NCI-H1105 treated with DMSO at 0.1 percent for 48 hours (cell line): Measurements from ENCODE around the gene VPS54.
"Not testable (repeated sequence)": the region's sequence is repeated elsewhere in the genome, so short reads cannot be mapped to it uniquely, and the experiment has no call there.

ENCODE experiments used
- DNase-seq: peaks from one replicate; lab custom pipeline; 2025; lab: John Stamatoyannopoulos, UW

Gene VPS54

DNA sequence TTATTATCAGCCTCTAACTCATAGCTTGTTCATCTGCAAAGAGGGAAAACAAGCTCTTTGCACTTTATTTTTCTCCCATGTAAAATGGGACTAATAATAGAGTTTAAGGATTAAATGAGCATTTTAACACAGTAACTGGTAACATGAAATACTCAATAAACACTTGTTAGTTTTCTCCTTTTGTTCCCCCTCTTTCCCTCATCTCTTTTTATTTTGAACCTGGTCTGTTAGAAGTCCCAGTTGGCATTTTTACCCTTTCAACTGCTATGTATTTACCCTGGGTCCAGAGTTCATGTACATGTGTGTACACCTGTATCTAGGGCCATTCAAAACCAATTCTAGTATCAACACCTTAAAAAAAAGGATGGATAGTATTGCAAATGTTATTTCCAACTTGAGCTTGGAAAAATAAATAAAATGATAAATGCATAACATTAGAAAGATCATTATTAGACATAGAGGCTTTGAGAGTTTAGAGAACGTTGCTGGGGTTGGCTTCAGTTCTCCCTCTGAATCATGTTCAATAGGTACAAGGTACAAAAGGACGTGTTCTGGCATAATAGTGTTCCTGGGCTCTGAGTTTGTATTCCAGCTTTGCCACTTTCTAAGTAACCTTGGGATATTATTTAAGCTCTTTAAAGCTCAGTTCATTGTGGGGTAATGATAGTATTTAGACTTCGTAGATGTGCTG lies 5.2 kb upstream of the VPS54 start:
- DNase-seq = no peak

GRCh38 chr2:64023485-64024258 lies 4.4 kb upstream of the VPS54 start:
- DNase-seq = no peak

- DNase-seq = no peak
These were observed 2.4 kb upstream of the VPS54 start for GRCh38 chr2:64021578-64021977.

- peak; percentile 35 for DNase-seq
These were observed 824 bp upstream of the VPS54 start for GRCh38 chr2:64019975-64020528.

DNA sequence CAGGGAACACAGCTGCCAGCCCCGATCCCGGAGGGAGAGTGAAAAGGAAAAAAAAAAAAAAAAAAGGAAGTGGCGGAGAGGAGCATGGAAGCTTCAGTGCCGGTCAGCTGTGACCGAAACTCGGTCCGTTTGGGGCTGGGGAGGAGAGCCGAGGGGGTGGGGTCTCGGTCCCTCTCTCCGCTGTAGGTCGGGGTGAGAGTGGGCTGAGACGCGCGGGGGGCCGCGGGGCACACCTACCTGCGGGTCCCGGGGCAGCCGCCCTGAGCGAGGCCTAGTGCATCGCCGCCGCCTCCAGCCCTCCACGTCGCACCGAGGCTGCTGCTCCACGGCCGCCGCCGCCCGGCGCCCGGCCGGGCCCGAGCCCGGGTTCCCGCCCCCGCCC lies 536 bp downstream of the VPS54 start:
- DNase-seq = peak; percentile 39

DNA sequence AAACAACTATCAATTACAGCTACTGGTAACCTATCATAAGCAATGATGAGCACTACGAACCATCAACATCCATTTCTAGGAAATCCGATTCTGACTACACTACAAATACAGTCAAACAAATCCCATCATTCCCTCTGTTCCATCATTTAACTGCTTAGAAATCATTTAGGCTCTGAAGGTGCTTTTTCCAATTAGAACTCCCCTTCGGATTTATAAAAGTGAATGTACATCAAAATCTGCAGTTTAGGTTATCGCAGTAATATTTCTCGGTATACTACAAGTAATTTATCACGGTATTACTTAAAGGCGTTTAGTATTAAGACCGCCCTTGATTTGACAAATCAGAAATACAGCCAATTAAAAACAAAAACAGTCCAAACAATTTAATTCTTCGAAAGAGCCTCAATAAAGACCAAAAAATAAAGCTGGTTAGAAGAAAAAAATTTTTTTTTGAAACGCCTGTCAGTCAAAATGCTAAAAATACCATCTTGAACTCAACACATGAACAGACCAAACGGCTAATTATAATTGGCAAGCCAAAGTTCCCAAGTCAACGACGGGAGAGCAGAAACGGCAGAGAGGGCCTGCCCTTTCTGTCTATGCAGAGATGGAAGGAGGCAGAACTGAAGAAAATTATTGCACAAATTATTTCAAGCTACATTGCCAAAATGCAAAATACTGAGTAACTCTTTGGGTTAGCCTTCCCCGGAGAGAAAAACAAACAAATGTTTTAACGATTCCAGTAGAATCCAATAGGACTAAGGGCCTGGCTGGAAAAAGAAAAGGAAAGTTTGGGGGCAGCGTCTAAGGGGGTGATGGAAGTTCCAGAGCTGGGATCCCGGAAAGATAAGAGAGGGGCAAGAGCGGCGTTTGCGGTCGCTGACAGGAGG lies 1.2 kb downstream of the VPS54 start:
- peak; percentile 47 for DNase-seq

- no peak for DNase-seq
These were observed 3.3 kb downstream of the VPS54 start for GRCh38 chr2:64015898-64016297.

DNA sequence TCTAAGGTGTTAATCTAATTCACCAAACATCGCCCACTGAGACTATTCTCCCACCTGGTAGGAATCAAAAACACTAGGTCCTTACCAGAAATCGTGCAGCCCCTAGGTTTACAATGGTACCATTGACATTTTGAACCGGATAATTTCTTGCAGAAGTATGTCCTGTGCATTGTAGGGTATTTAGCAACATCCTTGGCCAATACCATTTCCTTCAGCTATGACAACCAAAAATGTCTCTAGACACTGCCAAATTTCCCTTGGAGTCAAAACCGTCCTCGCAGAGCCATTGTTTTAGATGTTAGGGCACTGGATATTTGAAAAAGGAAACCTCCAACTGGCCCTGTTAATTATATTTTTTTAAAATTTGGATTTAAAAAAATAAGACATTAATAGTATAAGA lies 3.8 kb downstream of the VPS54 start:
- no peak for DNase-seq

GRCh38 chr2:64014628-64015027 lies 4.6 kb downstream of the VPS54 start:
- no peak for DNase-seq

DNA sequence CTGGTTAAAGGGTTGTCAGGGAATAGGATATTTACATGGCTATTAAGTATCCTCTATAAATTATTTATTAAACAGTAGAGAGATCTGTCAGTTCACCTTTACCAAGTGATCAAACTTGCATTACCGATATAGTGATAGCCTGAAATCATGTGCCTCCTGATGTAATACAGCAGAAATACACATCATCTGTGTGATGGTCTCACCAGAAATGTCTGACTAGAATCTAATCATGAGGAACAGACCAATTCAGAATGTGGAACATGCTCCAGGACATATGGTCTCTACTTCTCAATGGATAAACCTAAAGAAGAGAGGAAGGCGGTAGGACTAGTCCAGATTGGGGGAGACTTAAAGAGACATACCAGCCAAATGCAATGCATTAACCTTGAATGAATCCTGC lies 6.2 kb downstream of the VPS54 start:
- no peak for DNase-seq

- DNase-seq = no peak
These were observed 7.1 kb downstream of the VPS54 start for GRCh38 chr2:64012115-64012514.

DNA sequence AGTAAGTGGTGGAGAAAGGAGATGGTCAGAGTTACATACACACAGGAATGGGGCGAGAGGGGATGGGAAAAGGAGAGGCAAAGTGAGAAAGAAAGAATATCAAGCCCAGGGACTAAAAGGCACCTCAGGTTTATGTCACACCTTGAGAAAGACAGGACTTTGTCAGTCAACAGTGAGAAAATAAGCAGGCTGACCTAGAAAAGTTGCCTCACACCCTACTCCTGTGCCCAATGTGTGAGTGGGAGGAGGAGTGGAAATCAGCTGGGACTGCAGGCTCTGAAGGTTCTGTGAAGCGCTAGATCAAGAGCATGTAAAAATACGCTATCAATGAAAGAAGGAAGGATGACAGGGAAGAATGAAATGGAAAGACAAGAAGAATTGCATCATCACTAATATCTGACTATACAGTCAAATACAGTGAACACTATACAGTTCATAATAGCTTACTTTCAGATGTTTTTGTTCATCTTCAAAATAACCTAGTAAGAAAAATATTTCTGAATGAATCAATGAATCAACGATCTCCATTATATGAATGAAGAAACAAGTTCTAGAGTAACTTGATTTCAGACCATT lies 10.7 kb downstream of the VPS54 start:
- DNase-seq = no peak

- DNase-seq = no peak
These were observed 11.3 kb downstream of the VPS54 start for GRCh38 chr2:64007924-64008323.

DNA sequence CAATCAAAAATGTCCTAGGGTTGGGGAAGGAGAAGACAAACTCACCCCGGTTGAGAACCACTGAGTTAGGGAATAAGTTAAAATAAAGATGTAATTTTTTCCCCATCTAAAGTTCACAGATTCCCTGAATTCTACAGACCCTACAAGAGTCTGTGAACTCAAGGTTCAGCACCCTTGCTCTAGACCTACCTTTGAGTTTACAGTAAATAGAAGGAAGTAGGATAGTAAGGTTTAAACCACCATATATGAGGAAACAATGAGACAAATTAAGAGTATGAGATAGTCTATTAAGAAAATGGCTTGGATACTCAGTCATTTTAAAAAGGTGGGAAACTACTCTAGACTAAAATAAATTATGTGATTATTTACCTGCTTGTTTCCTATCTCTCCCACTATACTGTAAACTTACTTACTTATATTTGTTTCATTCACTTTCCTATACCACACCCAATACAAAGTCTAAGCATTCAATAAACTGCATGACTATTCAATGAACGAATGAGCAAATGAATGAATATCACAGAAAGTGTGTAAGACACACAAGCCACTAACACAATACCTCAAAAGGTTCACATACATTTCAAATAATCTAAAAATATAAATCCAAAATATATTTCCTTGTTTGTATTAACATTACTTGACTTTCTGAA lies 13.4 kb downstream of the VPS54 start:
- no peak for DNase-seq

GRCh38 chr2:64003239-64003638 lies 16.0 kb downstream of the VPS54 start:
- DNase-seq = no peak

DNA sequence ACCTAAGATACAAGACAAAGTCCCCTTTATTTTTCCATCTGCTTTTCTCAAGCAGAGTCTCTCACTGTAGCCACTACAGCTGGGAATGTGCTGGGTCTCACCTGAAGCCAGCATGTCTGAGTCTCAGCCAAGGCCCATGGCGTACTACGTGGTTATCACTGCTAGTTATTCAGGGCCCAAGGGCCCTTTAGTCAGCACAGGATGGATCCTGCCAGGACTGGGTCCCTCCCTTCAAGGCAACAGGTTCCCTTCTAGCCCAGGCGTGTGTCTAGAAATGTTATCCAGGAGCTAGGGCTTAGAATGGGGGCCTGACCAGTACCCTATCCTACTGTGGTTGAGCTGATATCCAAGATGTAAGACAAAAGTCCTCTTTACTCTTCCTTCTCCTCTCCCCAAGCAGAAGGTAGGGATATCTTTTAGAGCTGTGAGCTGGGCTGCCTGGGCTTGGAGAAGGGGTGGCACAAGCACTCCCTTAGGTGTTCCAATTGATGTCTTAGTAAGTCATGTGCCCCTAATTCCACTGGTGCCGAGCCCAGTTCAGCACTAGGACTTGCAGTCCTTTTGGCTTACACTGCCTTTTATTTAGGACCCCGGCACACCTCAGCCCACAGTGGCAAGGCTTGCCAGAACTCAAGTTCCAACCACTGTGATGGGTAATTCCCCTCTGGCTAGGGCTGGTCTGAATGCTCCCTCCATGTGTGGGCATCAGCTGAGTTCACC lies 17.7 kb downstream of the VPS54 start:
- no peak for DNase-seq

GRCh38 chr2:64000630-64001381 lies 18.4 kb downstream of the VPS54 start:
- no peak for DNase-seq

DNA sequence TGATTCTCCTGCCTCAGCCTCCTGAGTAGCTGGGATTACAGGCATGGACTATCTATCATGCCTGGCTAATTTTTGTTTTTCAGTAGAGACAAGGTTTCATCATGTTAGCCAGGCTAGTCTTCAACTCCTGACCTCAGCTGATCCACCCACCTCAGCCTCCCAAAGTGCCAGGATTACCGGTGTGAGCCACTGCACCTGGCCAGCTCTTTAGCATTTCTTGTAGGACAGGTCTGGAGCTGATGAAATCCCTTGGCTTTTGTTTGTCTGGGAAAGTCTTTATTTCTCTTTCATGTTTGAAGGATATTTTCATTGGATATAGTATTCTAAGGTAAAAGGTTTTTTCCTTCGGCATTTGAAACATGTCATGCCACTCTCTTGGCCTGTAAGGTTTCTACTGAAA lies 20.2 kb downstream of the VPS54 start:
- DNase-seq = no peak

DNA sequence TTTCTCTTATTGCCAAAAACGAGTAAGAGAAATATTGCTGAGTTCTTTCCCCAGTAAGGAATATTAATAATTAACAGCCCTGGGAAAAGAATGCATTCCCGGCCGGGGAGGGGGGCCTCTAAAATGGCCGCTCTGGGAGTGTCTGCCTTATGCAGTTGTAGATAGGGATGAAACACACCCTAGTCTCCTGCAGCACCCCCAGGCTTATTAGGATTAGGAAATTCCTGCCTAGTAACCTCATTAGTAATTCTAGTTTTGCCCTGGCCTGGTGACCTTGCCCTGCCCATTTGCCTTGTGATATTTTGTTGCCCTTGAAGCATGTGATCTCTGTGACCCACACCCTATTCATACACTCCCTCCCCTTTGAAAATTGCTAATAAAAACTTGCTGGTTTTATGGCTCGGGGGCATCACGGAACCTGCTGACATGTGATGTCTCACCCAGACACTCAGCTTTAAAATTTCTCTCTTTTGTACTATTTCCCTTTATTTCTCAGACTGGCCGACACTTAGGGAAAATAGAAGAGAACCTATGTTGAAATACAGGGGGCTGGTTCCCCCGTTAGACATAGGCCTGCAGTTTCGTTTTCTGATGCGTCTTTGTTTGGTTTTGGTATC lies 22.5 kb downstream of the VPS54 start:
- DNase-seq = not testable (repeated sequence)
